AG09319 (cell line): Measurements from ENCODE around the gene GGNBP2.
"Not testable (repeated sequence)": the region's sequence is repeated elsewhere in the genome, so short reads cannot be mapped to it uniquely, and the experiment has no call there.

Experiments used
- DNase-seq: peaks from one replicate; pipeline ENCODE4 v3.0.0-alpha.2; 2010; ENCODE audit warnings: low read depth; ENCODE audit errors: extremely low read depth
- TF ChIP-seq, protein P1 (sequence below): IDR thresholded peaks from 2 replicates; pipeline ENCODE4 v1.5.1; 2011; ENCODE audit warnings: low read depth, mild to moderate bottlenecking, inconsistent platforms, low read length, moderate library complexity

Gene GGNBP2

DNA sequence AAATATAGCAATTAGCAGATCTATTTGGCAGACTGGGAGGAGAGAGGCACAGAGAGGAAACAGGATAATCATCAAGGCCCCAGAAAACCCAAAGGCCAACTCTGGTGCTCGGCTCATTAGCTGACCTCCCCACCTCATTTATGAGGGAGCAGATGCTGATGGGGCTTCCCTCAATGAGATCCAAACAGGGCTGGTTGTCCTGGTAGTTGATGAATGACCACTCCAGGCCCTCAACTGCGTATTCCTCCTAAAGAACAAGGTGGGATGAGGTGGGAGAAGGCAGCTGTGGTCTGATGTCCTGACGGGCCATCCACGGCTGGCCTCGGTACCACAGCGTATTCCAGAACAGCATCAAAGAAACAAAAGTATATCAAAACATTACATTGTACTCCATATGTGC, 37.5 kb upstream of the GGNBP2 start:
- TF ChIP-seq, protein P1, sequence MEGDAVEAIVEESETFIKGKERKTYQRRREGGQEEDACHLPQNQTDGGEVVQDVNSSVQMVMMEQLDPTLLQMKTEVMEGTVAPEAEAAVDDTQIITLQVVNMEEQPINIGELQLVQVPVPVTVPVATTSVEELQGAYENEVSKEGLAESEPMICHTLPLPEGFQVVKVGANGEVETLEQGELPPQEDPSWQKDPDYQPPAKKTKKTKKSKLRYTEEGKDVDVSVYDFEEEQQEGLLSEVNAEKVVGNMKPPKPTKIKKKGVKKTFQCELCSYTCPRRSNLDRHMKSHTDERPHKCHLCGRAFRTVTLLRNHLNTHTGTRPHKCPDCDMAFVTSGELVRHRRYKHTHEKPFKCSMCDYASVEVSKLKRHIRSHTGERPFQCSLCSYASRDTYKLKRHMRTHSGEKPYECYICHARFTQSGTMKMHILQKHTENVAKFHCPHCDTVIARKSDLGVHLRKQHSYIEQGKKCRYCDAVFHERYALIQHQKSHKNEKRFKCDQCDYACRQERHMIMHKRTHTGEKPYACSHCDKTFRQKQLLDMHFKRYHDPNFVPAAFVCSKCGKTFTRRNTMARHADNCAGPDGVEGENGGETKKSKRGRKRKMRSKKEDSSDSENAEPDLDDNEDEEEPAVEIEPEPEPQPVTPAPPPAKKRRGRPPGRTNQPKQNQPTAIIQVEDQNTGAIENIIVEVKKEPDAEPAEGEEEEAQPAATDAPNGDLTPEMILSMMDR: no peak
- DNase-seq: no peak

DNA sequence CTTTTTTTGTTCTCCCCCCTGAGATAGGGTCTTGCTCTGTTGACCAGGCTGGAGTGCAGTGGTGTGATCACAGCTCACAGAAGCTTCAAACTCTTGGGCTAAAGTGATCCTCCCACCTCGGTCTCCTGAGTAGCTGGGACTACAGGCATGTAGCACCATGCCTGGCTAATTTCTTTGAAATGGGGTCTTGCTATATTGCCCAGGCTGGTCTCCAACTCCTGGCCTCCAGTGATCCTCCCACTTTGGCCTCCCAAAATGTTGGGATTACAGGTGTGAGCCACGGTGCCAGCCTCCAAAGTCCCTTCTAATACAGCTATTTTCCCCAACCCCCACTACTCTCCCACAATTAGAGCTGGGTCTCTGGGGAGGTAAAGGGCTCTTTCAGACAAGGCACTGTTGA, 36.3 kb upstream of the GGNBP2 start:
- DNase-seq: not testable (repeated sequence)

DNA sequence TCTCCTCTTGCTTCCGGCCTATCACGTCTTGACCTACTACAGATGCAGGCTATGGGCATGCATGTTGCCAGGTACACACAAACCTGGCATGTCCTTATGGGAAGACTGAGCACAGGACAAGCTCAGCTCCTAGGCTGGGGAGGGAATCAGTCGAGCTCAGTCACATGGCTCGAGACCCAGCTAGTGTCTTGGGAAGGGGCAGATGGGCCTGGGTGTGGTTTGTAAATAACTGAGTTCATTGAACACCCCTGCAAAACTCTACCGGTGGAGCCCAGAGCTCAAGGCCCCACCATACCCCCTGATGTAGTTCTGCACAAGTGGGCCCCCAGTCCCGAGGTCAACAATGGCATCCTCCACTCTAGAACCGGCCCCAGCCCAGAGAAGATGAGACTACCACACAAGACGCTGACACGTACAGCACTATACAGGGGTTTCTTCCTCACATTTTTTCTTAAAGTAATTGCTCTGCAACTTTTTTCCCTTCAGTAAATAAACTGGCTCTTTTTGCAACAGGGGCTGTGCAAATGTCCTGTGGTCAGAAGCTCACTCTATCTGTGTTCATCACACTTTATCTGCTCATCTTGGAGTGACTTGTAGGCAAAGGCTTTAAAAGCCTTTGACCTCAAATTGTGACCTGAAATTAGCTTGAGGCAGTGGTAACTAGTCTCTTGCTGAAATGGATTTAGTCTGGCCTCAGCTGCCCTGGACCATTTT, 35.3 kb upstream of the GGNBP2 start:
- TF ChIP-seq, protein P1: no peak
- no peak for DNase-seq

DNA sequence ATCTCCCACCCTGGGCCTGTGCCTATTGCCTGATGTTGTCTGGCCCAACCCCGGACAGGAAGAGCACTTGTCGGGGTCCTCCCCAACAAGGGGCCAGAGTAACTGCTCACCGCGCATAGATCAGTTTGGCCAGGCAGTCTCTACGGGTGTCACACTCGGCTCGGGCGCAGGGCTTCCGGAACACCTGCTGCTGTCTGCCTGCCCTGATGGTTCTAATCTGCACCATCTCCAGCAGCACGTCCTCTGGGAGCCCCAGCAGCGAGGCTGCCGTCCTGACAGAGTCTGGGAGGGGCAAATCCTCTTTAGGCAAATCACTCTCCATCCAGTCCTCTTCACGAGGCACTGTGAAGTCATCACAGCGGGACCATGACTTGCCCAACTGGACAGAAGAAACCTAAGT, 34.1 kb upstream of the GGNBP2 start:
- no peak for DNase-seq
- TF ChIP-seq, protein P1: no peak

DNA sequence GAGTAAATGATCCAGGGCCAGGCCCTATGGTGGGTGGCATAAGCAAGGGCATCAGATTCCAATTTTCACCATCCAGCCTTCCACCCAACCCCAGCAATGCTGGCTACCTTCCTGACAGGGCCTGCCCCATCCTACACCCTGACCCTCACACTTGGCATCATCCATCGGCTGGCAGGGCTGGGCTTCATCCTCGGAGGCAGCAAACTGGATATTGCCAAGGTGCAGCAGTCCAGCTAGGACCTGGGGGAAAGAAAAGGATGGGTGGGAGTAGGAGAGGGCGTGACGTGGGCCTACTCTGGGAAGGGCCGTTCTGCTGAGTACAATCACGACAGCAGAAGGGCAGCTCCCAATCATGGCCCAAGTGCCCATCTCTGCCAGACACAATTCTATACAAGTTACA, 33.5 kb upstream of the GGNBP2 start:
- TF ChIP-seq, protein P1: no peak
- DNase-seq: no peak

DNA sequence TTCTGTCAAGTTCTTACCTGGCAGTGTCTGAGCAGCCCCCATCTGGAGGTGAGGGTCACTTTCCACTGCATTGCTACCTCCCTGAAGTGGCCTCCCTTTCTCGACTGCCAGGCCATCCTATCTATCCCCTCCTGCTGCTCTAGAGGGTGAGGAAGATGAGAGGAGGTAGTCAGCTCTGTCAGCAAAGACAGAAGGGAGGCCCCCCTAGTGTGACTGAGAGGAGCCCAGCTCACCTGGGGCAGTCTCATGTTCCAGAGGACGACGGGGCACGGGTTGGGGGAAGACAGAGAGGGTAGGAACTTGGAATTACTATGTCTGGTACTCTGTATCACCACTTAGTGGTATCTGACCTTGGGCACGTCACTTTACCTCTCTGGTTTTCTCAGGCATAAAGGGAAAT, 32.1 kb upstream of the GGNBP2 start:
- TF ChIP-seq, protein P1: no peak
- DNase-seq: no peak

DNA sequence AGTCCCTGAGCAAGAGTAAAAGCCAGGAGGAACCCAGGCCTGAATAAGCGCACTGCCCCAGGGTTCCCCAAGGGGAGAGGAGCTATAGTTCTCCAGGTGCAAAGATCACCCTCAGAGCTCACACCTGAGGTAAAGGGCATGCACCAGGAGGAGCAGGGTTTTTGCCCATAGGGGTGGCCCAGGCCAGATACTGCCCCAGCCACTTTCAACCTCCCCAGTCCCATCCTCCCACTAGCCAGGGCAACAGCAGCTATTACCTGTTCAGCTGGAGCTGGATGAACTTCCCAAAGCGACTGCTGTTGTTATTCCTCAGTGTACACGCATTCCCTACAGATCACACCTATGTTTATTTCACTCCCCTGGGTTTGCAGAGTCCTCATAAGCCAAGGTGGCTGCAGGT, 29.9 kb upstream of the GGNBP2 start:
- TF ChIP-seq, protein P1: no peak
- no peak for DNase-seq

DNA sequence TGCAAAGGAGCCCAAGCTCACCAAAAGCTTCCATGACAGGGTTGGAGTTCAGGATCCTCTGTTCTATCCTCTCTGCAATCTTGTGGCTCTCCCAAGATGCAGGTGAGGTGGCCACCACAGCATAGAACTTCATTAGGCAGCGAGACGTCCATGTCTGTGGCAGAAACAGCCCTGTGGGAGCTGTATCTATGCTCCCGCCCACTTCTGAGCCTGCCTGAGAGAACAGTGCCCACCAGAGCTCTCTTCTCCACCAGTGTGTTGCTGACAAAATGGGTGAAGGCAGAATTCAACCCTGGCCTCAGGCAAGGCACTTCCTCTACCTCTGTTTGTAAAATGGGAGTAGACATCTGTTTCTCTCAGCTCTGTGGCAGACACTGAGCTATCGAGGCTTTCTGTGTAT, 28.9 kb upstream of the GGNBP2 start:
- no peak for DNase-seq

More for the DNA sequence above, 28.9 kb upstream of the GGNBP2 start:
- TF ChIP-seq, protein P1: no peak
